Prostate gland (tissue), 2 donors: ENCODE results near the gene FAM237A. TPM values are rescaled to one million over a fixed set of nuclear protein-coding genes. Genes with fewer than 3 reads are reported as not detected.

Source experiments
- DNase-seq: peaks from one replicate; pipeline ENCODE4 v3.0.0-alpha.2; 2019; ENCODE audit warnings: low spot score
- H3K27ac ChIP-seq, 2 donors: fragments of 200-600 bp; sonication (generic); 2 replicates each; pipeline ENCODE4 v1.5.1; 2017 to 2019
- H3K27me3 ChIP-seq: fragments of 200-600 bp; sonication (generic); replicated peaks from 2 replicates; pipeline ENCODE4 v1.5.1; 2019; ENCODE audit not compliant: insufficient read depth
- H3K36me3 ChIP-seq, 2 donors: fragments of 200-600 bp; sonication (generic); 1 replicate in 1 of 2; 2 replicates in 1 of 2; pipeline versions ENCODE4 v1.5.1 to v1.8.1; 2017 to 2019
- H3K4me1 ChIP-seq: fragments of 200-600 bp; sonication (generic); replicated peaks from 2 replicates; pipeline ENCODE4 v1.5.1; 2019
- H3K4me3 ChIP-seq, 2 donors: fragments of 200-600 bp; sonication (generic); 2 replicates each; pipeline ENCODE4 v1.5.1; 2017 to 2019
- H3K9me3 ChIP-seq: fragments of 200-600 bp; sonication (generic); 2 replicates; pipeline ENCODE4 v1.5.1; 2017
- CTCF ChIP-seq, 4 experiments: fragments of 200-600 bp in 2 of 4; fragments of 450-650 bp in 2 of 4; sonication (generic) in 2 of 4; IDR thresholded peaks; 1 replicate in 3 of 4; 2 replicates in 1 of 4; pipeline ENCODE4 v1.5.1; 2016 to 2019; ENCODE audit warnings: antibody characterized with exemption in 4 of 4, mild to moderate bottlenecking in 2 of 4, moderate library complexity in 2 of 4
- POLR2A ChIP-seq: fragments of 450-650 bp; IDR thresholded peaks from one replicate; pipeline ENCODE4 v1.6.1; 2016; ENCODE audit warnings: antibody characterized with exemption, mild to moderate bottlenecking
- POLR2AphosphoS5 ChIP-seq: sonication (generic); formaldehyde crosslinking; IDR thresholded peaks from one replicate; pipeline ENCODE4 v1.6.1; 2017; ENCODE audit warnings: antibody characterized with exemption
- WGBS: methylation state at CpG from one replicate; pipeline ENCODE4 v1.1.5; 2018; 5-methylcytosine and 5-hydroxymethylcytosine counted together
- intact Hi-C: fragments of 100-400 bp; cut with DNase I; formaldehyde crosslinking; loops from one replicate; pipeline ENCODE4 v1.14.2; 2022
- total RNA-seq, 2 donors: library from RNA; depleted of rRNA; stranded (reverse); fragments of >200 nt; gene quantifications; one replicate each; pipeline ENCODE4 v1.1.0, GENCODE V29; 2016

FAM237A gene
- total RNA-seq, 2 donors from 2014 or later, result not detected

- no peak overlapping the region for H3K27ac ChIP-seq
- no peak overlapping the region for H3K4me3 ChIP-seq
- no peaks in the 10 kb centered on the region for H3K27me3 ChIP-seq
- DNase-seq, result no peak
- H3K4me1 ChIP-seq, result no peaks in the 10 kb centered on the region
- H3K36me3 ChIP-seq, result no peaks in the 10 kb centered on the region
- TF ChIP-seq CTCF (IDR thresholded peaks at IDR 0.05) (no peak), POLR2A (no peak), POLR2AphosphoS5 (no peak)
- 91% methylated on average over 6 of the region's 6 CpGs for WGBS
- H3K9me3 ChIP-seq, result no peaks in the 10 kb centered on the region
- intact Hi-C loops, result no loop called here
These were observed 31.1 kb upstream of the FAM237A start for GRCh38 chr2:206611191-206611590.

GRCh38 chr2:206611736-206612135, 30.6 kb upstream of the FAM237A start:
- Histone ChIP-seq H3K27ac (no peak overlapping the region), H3K27me3 (no peaks in the 10 kb centered on the region), H3K36me3 (no peaks in the 10 kb centered on the region), H3K9me3 (no peaks in the 10 kb centered on the region), H3K4me1 (no peaks in the 10 kb centered on the region), H3K4me3 (no peak overlapping the region)
- intact Hi-C loops, result no loop called here
- DNase-seq, result no peak
- TF ChIP-seq CTCF (IDR thresholded peaks at IDR 0.05) (no peak), POLR2AphosphoS5 (no peak), POLR2A (no peak)
- 61% methylated on average over 3 of the region's 3 CpGs for whole genome bisulfite sequencing

- Histone ChIP-seq H3K27ac (no peak overlapping the region), H3K9me3 (no peaks in the 10 kb centered on the region), H3K27me3 (no peaks in the 10 kb centered on the region), H3K4me1 (no peaks in the 10 kb centered on the region), H3K36me3 (no peaks in the 10 kb centered on the region), H3K4me3 (no peak overlapping the region)
- intact Hi-C loops, result no loop called here
- WGBS, result 86% methylated on average over 6 of the region's 6 CpGs
- DNase-seq, result no peak
- TF ChIP-seq CTCF (IDR thresholded peaks at IDR 0.05) (no peak), POLR2AphosphoS5 (no peak), POLR2A (no peak)
These were observed 27.5 kb upstream of the FAM237A start for GRCh38 chr2:206614811-206615210.

- Histone ChIP-seq H3K4me3 (no peak overlapping the region), H3K27me3 (no peaks in the 10 kb centered on the region), H3K36me3 (no peaks in the 10 kb centered on the region), H3K9me3 (no peaks in the 10 kb centered on the region), H3K4me1 (no peaks in the 10 kb centered on the region), H3K27ac (no peak overlapping the region)
- intact Hi-C loops, result no loop called here
- WGBS, result 81% methylated on average over 7 of the region's 7 CpGs
- DNase-seq, result no peak
- no peak for TF ChIP-seq POLR2A
- TF ChIP-seq POLR2AphosphoS5, result no peak
- no peak for TF ChIP-seq CTCF (IDR thresholded peaks at IDR 0.05)
These were observed 26.7 kb upstream of the FAM237A start for GRCh38 chr2:206615417-206616089.

- no peak for DNase-seq
- 54% methylated on average over 2 of the region's 2 CpGs for WGBS
- no peaks in the 10 kb centered on the region for H3K36me3 ChIP-seq
- intact Hi-C loops, result no loop called here
- H3K4me1 ChIP-seq, result no peaks in the 10 kb centered on the region
- no peak overlapping the region for H3K27ac ChIP-seq
- no peak for TF ChIP-seq POLR2A
- TF ChIP-seq POLR2AphosphoS5, result no peak
- TF ChIP-seq CTCF (IDR thresholded peaks at IDR 0.05), result no peak
- H3K27me3 ChIP-seq, result no peaks in the 10 kb centered on the region
- no peak overlapping the region for H3K4me3 ChIP-seq
- no peaks in the 10 kb centered on the region for H3K9me3 ChIP-seq
These were observed 26.1 kb upstream of the FAM237A start for GRCh38 chr2:206616151-206616550.
